Astrocyte (in vitro differentiated cells and primary cell): ENCODE data around the gene FAM170B.

Experiments
- EZH2 ChIP-seq: IDR thresholded peaks from 2 replicates; pipeline ENCODE4 v1.6.1; 2012; ENCODE audit warnings: mild to moderate bottlenecking, low read length, inconsistent platforms; ENCODE audit not compliant: insufficient read depth
- TF ChIP-seq, protein P1 (sequence below): IDR thresholded peaks from 2 replicates; pipeline ENCODE4 v1.5.1; 2011; ENCODE audit warnings: low read depth, mild to moderate bottlenecking, inconsistent platforms, low read length, moderate library complexity; ENCODE audit not compliant: insufficient read depth

DNA sequence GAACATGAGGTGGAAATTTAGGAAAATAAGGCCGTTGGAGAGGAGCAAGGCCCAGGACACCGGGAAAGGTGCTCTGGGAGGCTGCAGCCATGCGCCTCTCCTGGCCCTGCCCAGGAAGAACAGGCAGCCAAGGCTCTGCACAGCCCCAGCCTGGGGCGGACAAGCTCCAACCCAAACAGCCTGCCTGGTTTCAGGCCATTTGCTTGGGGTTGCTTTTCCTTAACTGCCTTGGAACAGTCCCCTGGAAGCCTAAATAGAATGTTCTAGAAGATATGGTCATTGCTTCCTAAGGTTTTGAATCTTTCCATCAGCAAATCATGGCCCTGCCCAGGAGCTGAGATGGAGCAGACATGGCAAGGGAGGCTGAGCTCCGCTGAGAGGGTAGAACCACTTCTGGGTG is 29.5 kb downstream of the FAM170B start:
- TF ChIP-seq, protein P1, sequence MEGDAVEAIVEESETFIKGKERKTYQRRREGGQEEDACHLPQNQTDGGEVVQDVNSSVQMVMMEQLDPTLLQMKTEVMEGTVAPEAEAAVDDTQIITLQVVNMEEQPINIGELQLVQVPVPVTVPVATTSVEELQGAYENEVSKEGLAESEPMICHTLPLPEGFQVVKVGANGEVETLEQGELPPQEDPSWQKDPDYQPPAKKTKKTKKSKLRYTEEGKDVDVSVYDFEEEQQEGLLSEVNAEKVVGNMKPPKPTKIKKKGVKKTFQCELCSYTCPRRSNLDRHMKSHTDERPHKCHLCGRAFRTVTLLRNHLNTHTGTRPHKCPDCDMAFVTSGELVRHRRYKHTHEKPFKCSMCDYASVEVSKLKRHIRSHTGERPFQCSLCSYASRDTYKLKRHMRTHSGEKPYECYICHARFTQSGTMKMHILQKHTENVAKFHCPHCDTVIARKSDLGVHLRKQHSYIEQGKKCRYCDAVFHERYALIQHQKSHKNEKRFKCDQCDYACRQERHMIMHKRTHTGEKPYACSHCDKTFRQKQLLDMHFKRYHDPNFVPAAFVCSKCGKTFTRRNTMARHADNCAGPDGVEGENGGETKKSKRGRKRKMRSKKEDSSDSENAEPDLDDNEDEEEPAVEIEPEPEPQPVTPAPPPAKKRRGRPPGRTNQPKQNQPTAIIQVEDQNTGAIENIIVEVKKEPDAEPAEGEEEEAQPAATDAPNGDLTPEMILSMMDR = no peak
- no peak for TF ChIP-seq EZH2
